Gastrocnemius medialis (tissue), 4 donors: ENCODE measurements around the gene MTCL1. TPM values are rescaled to one million over a fixed set of nuclear protein-coding genes. Genes with fewer than 3 reads are reported as not detected.

Source experiments
- ATAC-seq, 2 donors: fragments of 150-250 bp; one replicate each; pipeline ENCODE4 v1.9.1; 2016
- DNase-seq, 2 donors: peaks; one replicate each; pipeline ENCODE4 v3.0.0-alpha.2; 2019
- H3K27ac ChIP-seq, 4 donors: fragments of 200-600 bp; sonication (generic); 1 replicate in 1 of 4; 2 replicates in 3 of 4; pipeline ENCODE4 v1.5.1; 2016 to 2018; ENCODE audit warnings: mild to moderate bottlenecking in 2 of 4, moderate library complexity in 1 of 4
- H3K27me3 ChIP-seq, 3 donors: fragments of 200-600 bp; sonication (generic) in 2 of 3; 1 replicate in 1 of 3; 2 replicates in 2 of 3; pipeline versions ENCODE4 v1.5.1 to v1.6.0; 2016 to 2019; ENCODE audit warnings: mild to moderate bottlenecking in 1 of 3, moderate library complexity in 1 of 3
- H3K36me3 ChIP-seq, 2 donors: fragments of 200-600 bp; sonication (generic) in 1 of 2; one replicate each; pipeline ENCODE4 v1.5.1; 2017 to 2018
- H3K4me1 ChIP-seq, 2 donors: fragments of 200-600 bp; sonication (generic) in 1 of 2; one replicate each; pipeline ENCODE4 v1.5.1; 2016 to 2017; ENCODE audit warnings: mild to moderate bottlenecking in 2 of 2
- H3K4me3 ChIP-seq, 4 donors: fragments of 200-600 bp; sonication (generic) in 3 of 4; 1 replicate in 1 of 4; 2 replicates in 3 of 4; pipeline ENCODE4 v1.5.1; 2016 to 2019; ENCODE audit warnings: mild to moderate bottlenecking in 2 of 4
- H3K9me3 ChIP-seq, 3 donors: fragments of 200-600 bp; sonication (generic) in 2 of 3; 1 replicate in 1 of 3; 2 replicates in 2 of 3; pipeline ENCODE4 v1.5.1; 2016 to 2019
- CTCF ChIP-seq, 5 experiments: fragments of 450-650 bp in 3 of 5; fragments of 200-600 bp in 2 of 5; sonication (generic) in 2 of 5; IDR thresholded peaks in 4 of 5; conservative IDR thresholded peaks in 1 of 5; 1 replicate in 4 of 5; 2 replicates in 1 of 5; pipeline ENCODE4 v1.5.1; 2016 to 2019; ENCODE audit warnings: antibody characterized with exemption in 5 of 5, mild to moderate bottlenecking in 3 of 5, moderate library complexity in 3 of 5
- POLR2A ChIP-seq, 2 donors: fragments of 450-650 bp; IDR thresholded peaks; one replicate each; pipeline ENCODE4 v1.6.1; 2017; ENCODE audit warnings: antibody characterized with exemption in 2 of 2, mild to moderate bottlenecking in 2 of 2, moderate library complexity in 2 of 2
- in situ Hi-C, 4 donors: fragments of 200-750 bp; cut with MboI; loops; one replicate each; pipeline versions ENCODE4 v1.15.0 to v1.8.0; 2017; ENCODE audit warnings: low sequenced_read_pairs in 4 of 4
- intact Hi-C: fragments of 100-400 bp; cut with DNase I; formaldehyde crosslinking; loops from one replicate; pipeline ENCODE4 v1.15.1; 2023; ENCODE audit warnings: low total_unique reads
- total RNA-seq, 4 donors: library from RNA; depleted of rRNA; stranded (reverse); fragments of >200 nt; gene quantifications; one replicate each; pipeline versions ENCODE4 v1.1.0 to v1.2.3, GENCODE V29; 2016

The MTCL1 gene
- total RNA-seq, 4 donors from 2014 or later, result 2.0 to 8.6 (median 3.5) TPM

GRCh38 chr18:8721094-8721669 lies 15.8 kb downstream of the MTCL1 start:
- no peak for TF ChIP-seq POLR2A (IDR thresholded peaks at IDR 0.05)
- TF ChIP-seq CTCF (IDR thresholded peaks at IDR 0.05 in 4 of 5, conservative IDR thresholded peaks at IDR 0.05 in 1 of 5), result no peak
- DNase-seq, result no peak
- in situ Hi-C loops, result no loop called here
- no peak for ATAC-seq
- Histone ChIP-seq H3K9me3 (no peaks in the 10 kb centered on the region), H3K27me3 (no peaks in the 10 kb centered on the region), H3K36me3 (no peaks in the 10 kb centered on the region), H3K4me1 (no peaks in the 10 kb centered on the region), H3K27ac (no peak overlapping the region), H3K4me3 (no peak overlapping the region)
- intact Hi-C loops, result no loop called here

- Histone ChIP-seq H3K36me3 (no peaks in the 10 kb centered on the region), H3K27ac (no peak overlapping the region), H3K9me3 (no peaks in the 10 kb centered on the region), H3K27me3 (no peaks in the 10 kb centered on the region), H3K4me3 (no peak overlapping the region), H3K4me1 (no peaks in the 10 kb centered on the region)
- ATAC-seq (no peak), DNase-seq (no peak)
- in situ Hi-C loops, result no loop called here
- TF ChIP-seq POLR2A (IDR thresholded peaks at IDR 0.05) (no peak), CTCF (IDR thresholded peaks at IDR 0.05 in 4 of 5, conservative IDR thresholded peaks at IDR 0.05 in 1 of 5) (no peak)
- intact Hi-C loops, result no loop called here
Observed at GRCh38 chr18:8721716-8722115, 16.4 kb downstream of the MTCL1 start.

GRCh38 chr18:8722946-8723820 lies 17.8 kb downstream of the MTCL1 start:
- no peaks in the 10 kb centered on the region for H3K4me1 ChIP-seq
- H3K36me3 ChIP-seq, result no peaks in the 10 kb centered on the region
- H3K9me3 ChIP-seq, result no peaks in the 10 kb centered on the region
- no peaks in the 10 kb centered on the region for H3K27me3 ChIP-seq
- TF ChIP-seq CTCF (IDR thresholded peaks at IDR 0.05 in 4 of 5, conservative IDR thresholded peaks at IDR 0.05 in 1 of 5) (no peak), POLR2A (IDR thresholded peaks at IDR 0.05) (no peak)
- DNase-seq (no peak), ATAC-seq (no peak)
- in situ Hi-C loops (no loop called here), intact Hi-C loops (no loop called here)
- no peak overlapping the region for H3K4me3 ChIP-seq
- H3K27ac ChIP-seq, result no peak overlapping the region

GRCh38 chr18:8724452-8724851 lies 19.1 kb downstream of the MTCL1 start:
- Histone ChIP-seq H3K4me3 (no peak overlapping the region), H3K4me1 (no peaks in the 10 kb centered on the region), H3K27me3 (no peaks in the 10 kb centered on the region), H3K27ac (no peak overlapping the region), H3K36me3 (no peaks in the 10 kb centered on the region), H3K9me3 (no peaks in the 10 kb centered on the region)
- TF ChIP-seq POLR2A (IDR thresholded peaks at IDR 0.05), result no peak
- TF ChIP-seq CTCF (IDR thresholded peaks at IDR 0.05 in 4 of 5, conservative IDR thresholded peaks at IDR 0.05 in 1 of 5), result no peak
- intact Hi-C loops (no loop called here), in situ Hi-C loops (no loop called here)
- ATAC-seq, result no peak
- DNase-seq, result no peak
